H1 (cell line): ENCODE measurements around the gene DUSP11.

Experiments used
- RNF2 ChIP-seq: fragments of 200-900, 300-1000 bp; sonication (generic); IDR thresholded peaks from 2 replicates; pipeline ENCODE4 v1.7.1; 2016; ENCODE audit warnings: borderline replicate concordance, low read depth, mild to moderate bottlenecking, antibody characterized with exemption, low read length; ENCODE audit not compliant: poor library complexity, severe bottlenecking; ENCODE audit errors: missing control alignments
- TF ChIP-seq, protein P1 (sequence below): IDR thresholded peaks from 2 replicates; pipeline ENCODE4 v1.6.1; 2012; ENCODE audit warnings: inconsistent platforms

GRCh38 chr2:73812635-73813034 lies 32.7 kb upstream of the DUSP11 start:
- no peak for TF ChIP-seq RNF2
- TF ChIP-seq, protein P1, sequence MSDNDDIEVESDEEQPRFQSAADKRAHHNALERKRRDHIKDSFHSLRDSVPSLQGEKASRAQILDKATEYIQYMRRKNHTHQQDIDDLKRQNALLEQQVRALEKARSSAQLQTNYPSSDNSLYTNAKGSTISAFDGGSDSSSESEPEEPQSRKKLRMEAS = no peak
